Fibroblast of lung (primary cell): ENCODE measurements around the gene TAOK2. TPM values are rescaled to one million over a fixed set of nuclear protein-coding genes. Genes with fewer than 3 reads are reported as not detected.

Source experiments
- DNase-seq, 2 donors: peaks; one replicate each; pipeline versions ENCODE4 v3.0.0 to v3.0.0-alpha.2; 2010; ENCODE audit warnings: low read depth in 2 of 2
- H2AFZ ChIP-seq: 2 replicates; pipeline ENCODE4 v1.5.1; 2012; ENCODE audit warnings: low read length, control low read depth, inconsistent platforms
- H3K27ac ChIP-seq: 2 replicates; pipeline ENCODE4 v1.5.1; 2011; ENCODE audit warnings: low read length, control low read depth; ENCODE audit not compliant: insufficient read depth
- H3K27me3 ChIP-seq: 2 replicates; pipeline ENCODE4 v1.5.1; 2011; ENCODE audit warnings: mild to moderate bottlenecking, low read length; ENCODE audit not compliant: control insufficient read depth, insufficient read depth
- H3K36me3 ChIP-seq: 2 replicates; pipeline ENCODE4 v1.5.1; 2011; ENCODE audit warnings: low read length; ENCODE audit not compliant: control insufficient read depth, insufficient read depth
- H3K4me1 ChIP-seq: 2 replicates; pipeline ENCODE4 v1.5.1; 2011; ENCODE audit warnings: low read length; ENCODE audit not compliant: control insufficient read depth, insufficient read depth; ENCODE audit errors: extremely low read depth
- H3K4me2 ChIP-seq: 2 replicates; pipeline ENCODE4 v1.5.1; 2011; ENCODE audit warnings: low read length, control low read depth; ENCODE audit not compliant: insufficient read depth; ENCODE audit errors: extremely low read depth
- H3K4me3 ChIP-seq, 4 experiments: fragments of 200-600 bp in 1 of 4; sonication (generic) in 1 of 4; replicated peaks in 1 of 4; 2 replicates each; pipeline ENCODE4 v1.5.1; 2011 to 2016; ENCODE audit warnings: low read length in 4 of 4, low read depth in 3 of 4, mild to moderate bottlenecking in 3 of 4, control low read depth in 2 of 4, inconsistent platforms in 1 of 4, mixed read lengths in 1 of 4; ENCODE audit not compliant: insufficient read depth in 1 of 4; ENCODE audit errors: control extremely low read depth in 1 of 4
- H3K79me2 ChIP-seq: 2 replicates; pipeline ENCODE4 v1.5.1; 2012; ENCODE audit warnings: mild to moderate bottlenecking, low read length, inconsistent platforms; ENCODE audit not compliant: control insufficient read depth, insufficient read depth
- H3K9ac ChIP-seq: 2 replicates; pipeline ENCODE4 v1.5.1; 2011; ENCODE audit warnings: mild to moderate bottlenecking, low read length, control low read depth; ENCODE audit not compliant: insufficient read depth
- H3K9me3 ChIP-seq: 2 replicates; pipeline ENCODE4 v1.5.1; 2012; ENCODE audit warnings: low read depth, low read length; ENCODE audit not compliant: control insufficient read depth, insufficient read depth
- H4K20me1 ChIP-seq: 2 replicates; pipeline ENCODE4 v1.5.1; 2011; ENCODE audit warnings: low read length; ENCODE audit not compliant: control insufficient read depth, insufficient read depth; ENCODE audit errors: extremely low read depth
- EZH2 ChIP-seq: IDR thresholded peaks from 2 replicates; pipeline ENCODE4 v1.5.1; 2012; ENCODE audit warnings: low read length, control low read depth, mild to moderate bottlenecking; ENCODE audit errors: missing control alignments
- polyA plus RNA-seq, 2 donors: library from polyadenylated mRNA; depleted of rRNA in 1 of 2; stranded (reverse) in 1 of 2; unstranded in 1 of 2; fragments of >200 nt; gene quantifications; 2 replicates each; pipeline ENCODE4 v1.2.1, GENCODE V29; 2011 to 2012; ENCODE audit warnings: missing spikeins in 1 of 2
- total RNA-seq: library from RNA; depleted of rRNA; stranded (reverse); fragments of >200 nt; gene quantifications from 2 replicates; pipeline ENCODE4 v1.2.1, GENCODE V29; 2014
- TF ChIP-seq, protein P1 (sequence below), 2 donors: IDR thresholded peaks in 1 of 2; conservative IDR thresholded peaks in 1 of 2; 1 replicate in 1 of 2; 2 replicates in 1 of 2; pipeline ENCODE4 v1.5.1; 2011 to 2012; ENCODE audit warnings: low read length in 2 of 2, control low read depth in 1 of 2, inconsistent platforms in 1 of 2, low read depth in 1 of 2, mild to moderate bottlenecking in 1 of 2

Gene TAOK2
- total and polyA plus RNA-seq, 2 donors (not counting 1 experiment from before 2014, with no cell fraction given) = 12.3 to 41.3 TPM

DNA sequence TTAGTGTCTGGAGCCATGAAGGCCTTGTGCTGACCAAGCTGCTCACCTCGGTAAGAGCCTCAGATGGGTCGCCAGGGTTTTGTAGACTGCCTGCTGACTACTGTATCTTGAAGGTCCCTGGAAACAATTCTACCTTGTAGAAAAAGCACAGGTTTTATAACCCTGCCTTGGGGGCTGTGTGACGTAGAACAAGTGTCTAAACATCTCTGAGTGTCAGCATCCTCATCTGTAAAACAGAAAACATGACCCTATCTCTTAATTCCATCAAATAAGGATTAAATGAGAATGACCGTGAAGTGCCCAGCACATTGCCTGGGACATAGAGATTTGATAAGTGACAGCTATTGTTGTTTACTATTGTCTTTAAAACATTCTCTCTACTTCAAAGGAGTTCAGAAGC lies 5.5 kb upstream of the TAOK2 start:
- no peak overlapping the region for H3K9ac ChIP-seq
- no peaks in the 10 kb centered on the region for H4K20me1 ChIP-seq
- H3K9me3 ChIP-seq = no peaks in the 10 kb centered on the region
- no peak overlapping the region for H2AFZ ChIP-seq
- no peak overlapping the region for H3K27ac ChIP-seq
- no peak overlapping the region for H3K4me3 ChIP-seq
- no peaks in the 10 kb centered on the region for H3K4me1 ChIP-seq
- H3K4me2 ChIP-seq = no peak overlapping the region
- no peaks in the 10 kb centered on the region for H3K27me3 ChIP-seq
- no peak for TF ChIP-seq EZH2
- TF ChIP-seq, protein P1, sequence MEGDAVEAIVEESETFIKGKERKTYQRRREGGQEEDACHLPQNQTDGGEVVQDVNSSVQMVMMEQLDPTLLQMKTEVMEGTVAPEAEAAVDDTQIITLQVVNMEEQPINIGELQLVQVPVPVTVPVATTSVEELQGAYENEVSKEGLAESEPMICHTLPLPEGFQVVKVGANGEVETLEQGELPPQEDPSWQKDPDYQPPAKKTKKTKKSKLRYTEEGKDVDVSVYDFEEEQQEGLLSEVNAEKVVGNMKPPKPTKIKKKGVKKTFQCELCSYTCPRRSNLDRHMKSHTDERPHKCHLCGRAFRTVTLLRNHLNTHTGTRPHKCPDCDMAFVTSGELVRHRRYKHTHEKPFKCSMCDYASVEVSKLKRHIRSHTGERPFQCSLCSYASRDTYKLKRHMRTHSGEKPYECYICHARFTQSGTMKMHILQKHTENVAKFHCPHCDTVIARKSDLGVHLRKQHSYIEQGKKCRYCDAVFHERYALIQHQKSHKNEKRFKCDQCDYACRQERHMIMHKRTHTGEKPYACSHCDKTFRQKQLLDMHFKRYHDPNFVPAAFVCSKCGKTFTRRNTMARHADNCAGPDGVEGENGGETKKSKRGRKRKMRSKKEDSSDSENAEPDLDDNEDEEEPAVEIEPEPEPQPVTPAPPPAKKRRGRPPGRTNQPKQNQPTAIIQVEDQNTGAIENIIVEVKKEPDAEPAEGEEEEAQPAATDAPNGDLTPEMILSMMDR (conservative IDR thresholded peaks at IDR 0.05 in 1 of 2, IDR thresholded peaks at IDR 0.05 in 1 of 2; ENCODE audit: low read depth in 1 of 2, low read length in 2 of 2) = no peak
- no peak for DNase-seq
- peaks cover 7% of the 10 kb centered on the region for H3K36me3 ChIP-seq
- no peaks in the 10 kb centered on the region for H3K79me2 ChIP-seq

DNA sequence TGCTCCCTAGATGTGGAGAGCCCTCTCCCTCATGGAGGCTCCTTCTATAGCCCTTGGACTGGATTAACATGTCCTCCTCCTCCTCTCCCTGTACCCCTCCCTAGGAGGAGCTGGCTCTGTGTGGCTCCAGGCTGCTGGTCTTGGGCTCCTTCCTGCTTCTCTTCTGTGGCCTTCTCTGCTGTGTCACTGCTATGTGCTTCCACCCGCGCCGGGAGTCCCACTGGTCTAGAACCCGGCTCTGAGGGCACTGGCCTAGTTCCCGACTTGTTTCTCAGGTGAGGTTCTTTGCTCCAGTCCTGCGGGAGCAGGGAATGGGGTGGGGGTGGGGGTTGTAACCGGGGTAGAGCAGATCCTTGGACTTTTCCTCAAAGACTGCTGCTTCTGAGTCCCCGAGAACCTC lies 2.4 kb upstream of the TAOK2 start:
- Histone ChIP-seq H3K27me3 (no peaks in the 10 kb centered on the region), H3K79me2 (peaks cover 26% of the 10 kb centered on the region)

DNA sequence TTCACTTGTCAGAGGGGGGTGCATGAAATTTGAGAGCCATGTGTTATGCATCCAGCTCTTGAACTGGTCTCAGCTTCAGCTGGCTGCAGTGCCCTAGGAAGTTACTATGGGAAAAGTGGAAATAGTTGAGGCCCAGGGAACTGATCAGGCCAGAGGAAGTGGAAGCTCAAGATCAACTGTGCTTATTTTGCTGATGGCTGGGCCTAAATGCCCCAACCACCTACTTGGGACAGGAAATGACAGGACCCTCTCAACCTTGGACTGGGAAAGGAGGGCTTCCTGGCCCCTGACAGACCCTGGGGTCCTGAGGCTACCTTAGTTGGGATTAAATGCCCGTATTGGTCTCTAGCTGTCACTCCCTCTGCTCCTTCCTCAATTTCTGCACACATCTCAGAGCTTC lies 1.2 kb upstream of the TAOK2 start:
- no peaks in the 10 kb centered on the region for H3K9me3 ChIP-seq
- no peak overlapping the region for H3K4me3 ChIP-seq
- no peak overlapping the region for H3K4me2 ChIP-seq
- no peak overlapping the region for H2AFZ ChIP-seq
- H3K36me3 ChIP-seq = peaks cover 7% of the 10 kb centered on the region
- TF ChIP-seq, protein P1 (conservative IDR thresholded peaks at IDR 0.05 in 1 of 2, IDR thresholded peaks at IDR 0.05 in 1 of 2; ENCODE audit: low read depth in 1 of 2, low read length in 2 of 2) = no peak
- TF ChIP-seq EZH2 = no peak
- H3K27me3 ChIP-seq = no peaks in the 10 kb centered on the region
- H3K27ac ChIP-seq = no peak overlapping the region
- peaks cover 9% of the 10 kb centered on the region for H3K4me1 ChIP-seq
- peaks cover 38% of the 10 kb centered on the region for H3K79me2 ChIP-seq
- H4K20me1 ChIP-seq = peaks cover 3% of the 10 kb centered on the region
- DNase-seq = no peak
- H3K9ac ChIP-seq = no peak overlapping the region

More for the DNA sequence above, 2.4 kb upstream of the TAOK2 start:
- Histone ChIP-seq H3K36me3 (peaks cover 7% of the 10 kb centered on the region), H3K9me3 (no peaks in the 10 kb centered on the region), H3K4me3 (no peak overlapping the region), H3K4me1 (peaks cover 9% of the 10 kb centered on the region), H2AFZ (no peak overlapping the region), H3K9ac (no peak overlapping the region), H3K4me2 (no peak overlapping the region), H3K27ac (no peak overlapping the region), H4K20me1 (peaks cover 3% of the 10 kb centered on the region)
- TF ChIP-seq EZH2 = no peak
- TF ChIP-seq, protein P1 (conservative IDR thresholded peaks at IDR 0.05 in 1 of 2, IDR thresholded peaks at IDR 0.05 in 1 of 2; ENCODE audit: low read depth in 1 of 2, low read length in 2 of 2) = no peak
- DNase-seq = no peak
